ENCODE results near the gene SERPINE1.

SERPINE1 gene

GRCh38 chr7:101171442-101171837 lies 44.5 kb downstream of the SERPINE1 start:
- no peak for DNase-seq

- no peak for DNase-seq
Measured at GRCh38 chr7:101172005-101172853, 45.3 kb downstream of the SERPINE1 start.

- no peak for DNase-seq
Measured at GRCh38 chr7:101172854-101173751, 46.2 kb downstream of the SERPINE1 start.

GRCh38 chr7:101173752-101174244 lies 46.9 kb downstream of the SERPINE1 start:
- DNase-seq: peak; percentile 45

GRCh38 chr7:101174322-101174854 lies 47.5 kb downstream of the SERPINE1 start:
- no peak for DNase-seq

GRCh38 chr7:101175664-101176063 lies 48.8 kb downstream of the SERPINE1 start:
- no peak for DNase-seq

GRCh38 chr7:101177644-101178043 lies 50.7 kb downstream of the SERPINE1 start:
- DNase-seq: no peak

GRCh38 chr7:101179117-101179516 lies 52.2 kb downstream of the SERPINE1 start:
- no peak for DNase-seq

GRCh38 chr7:101179713-101180112 lies 52.8 kb downstream of the SERPINE1 start:
- no peak for DNase-seq

- DNase-seq: no peak
Measured at GRCh38 chr7:101180130-101180755, 53.3 kb downstream of the SERPINE1 start, which contains the start of gene NAT16. TSS of gene NAT16 (minus strand) at chr7:101180293. CDS start at chr7:101174807, 5,486 bp downstream.

- DNase-seq: no peak
Measured at GRCh38 chr7:101185258-101185839, 58.4 kb downstream of the SERPINE1 start.

- no peak for DNase-seq
Measured at GRCh38 chr7:101186194-101186593, 59.3 kb downstream of the SERPINE1 start.

- no peak for DNase-seq
Measured at GRCh38 chr7:101186844-101187428, 60.0 kb downstream of the SERPINE1 start.
